Upper lobe of left lung (tissue), 6 donors: ENCODE data around the gene HSPA8. TPM values are rescaled to one million over a fixed set of nuclear protein-coding genes. Genes with fewer than 3 reads are reported as not detected.
A peak's percentile ranks its signal among the peaks of the same experiment; 100 is the strongest.

Source experiments
- ATAC-seq, 2 donors: fragments of 200-7000 bp; cut with Tn5 transposase; one replicate each; pipeline ENCODE4 v1.9.1; 2022; ENCODE audit warnings: mild to moderate bottlenecking in 2 of 2, moderate library complexity in 2 of 2; ENCODE audit not compliant: low FRiP score in 2 of 2
- DNase-seq, 2 donors: peaks; one replicate each; pipeline ENCODE4 v3.0.0-alpha.2; 2019 to 2020
- H3K27ac ChIP-seq, 4 donors: fragments of 200-600 bp; sonication (generic); one replicate each; pipeline ENCODE4 v1.5.1; 2016 to 2019
- H3K27me3 ChIP-seq, 4 donors: fragments of 200-600 bp; sonication (generic); one replicate each; pipeline ENCODE4 v1.5.1; 2017 to 2019
- H3K36me3 ChIP-seq, 4 donors: fragments of 200-600 bp; sonication (generic); one replicate each; pipeline ENCODE4 v1.5.1; 2016 to 2019
- H3K4me1 ChIP-seq, 4 donors: fragments of 200-600 bp; sonication (generic); one replicate each; pipeline ENCODE4 v1.5.1; 2018 to 2019
- H3K4me3 ChIP-seq, 4 donors: fragments of 200-600 bp; sonication (generic); one replicate each; pipeline ENCODE4 v1.5.1; 2017 to 2019; ENCODE audit warnings: mild to moderate bottlenecking in 2 of 4, moderate library complexity in 1 of 4
- H3K9me3 ChIP-seq, 4 donors: fragments of 200-600 bp; sonication (generic); one replicate each; pipeline ENCODE4 v1.5.1; 2018 to 2019
- EP300 ChIP-seq, 4 donors: sonication (generic); formaldehyde crosslinking; IDR thresholded peaks; one replicate each; pipeline ENCODE4 v1.5.1; 2017; ENCODE audit warnings: antibody characterized with exemption in 4 of 4, control low read depth in 2 of 4
- POLR2A ChIP-seq, 4 donors: fragments of 450-650 bp; IDR thresholded peaks; one replicate each; pipeline ENCODE4 v1.5.1; 2016 to 2017; ENCODE audit warnings: antibody characterized with exemption in 4 of 4, mild to moderate bottlenecking in 2 of 4
- POLR2AphosphoS5 ChIP-seq, 2 donors: sonication (generic); formaldehyde crosslinking; IDR thresholded peaks; one replicate each; pipeline ENCODE4 v1.5.1; 2017; ENCODE audit warnings: antibody characterized with exemption in 2 of 2
- WGBS, 2 donors: methylation state at CpG; one replicate each; pipeline ENCODE4 v1.1.5; 2017 to 2018; 5-methylcytosine and 5-hydroxymethylcytosine counted together
- total RNA-seq, 6 donors: library from RNA; depleted of rRNA in 4 of 6; stranded (reverse); fragments of >200 nt in 4 of 6; gene quantifications; one replicate each; pipeline versions ENCODE4 v1.1.0 to v1.2.1, GENCODE V29; 2016 to 2021
- TF ChIP-seq, protein P1 (sequence below), 6 experiments: fragments of 450-650 bp in 4 of 6; fragments of 200-600 bp in 2 of 6; sonication (generic) in 2 of 6; IDR thresholded peaks; one replicate each; pipeline ENCODE4 v1.5.1; 2016 to 2019; ENCODE audit warnings: antibody characterized with exemption in 6 of 6
- donor health status: DM: no; HTN: no; CAD: no; lungs with moderate emphysema.
- donor health status: DM: no; HTN: yes; CAD: no; lungs with severe emphysema.

HSPA8 gene
- total RNA-seq: 100 to 1,000 TPM; 261 to 942 (median 659) TPM

- H3K9me3 ChIP-seq: no peaks in the 10 kb centered on the region
- peaks cover 56 to 65% (median 59%) of the 10 kb centered on the region in 4 donors for H3K4me1 ChIP-seq
- H3K4me3 ChIP-seq: peak within 1 kb of the TSS; percentile 86 to 93 (median 89)
- peak; percentile 71 to 99 for TF ChIP-seq POLR2AphosphoS5 (IDR thresholded peaks at IDR 0.05)
- TF ChIP-seq, protein P1, sequence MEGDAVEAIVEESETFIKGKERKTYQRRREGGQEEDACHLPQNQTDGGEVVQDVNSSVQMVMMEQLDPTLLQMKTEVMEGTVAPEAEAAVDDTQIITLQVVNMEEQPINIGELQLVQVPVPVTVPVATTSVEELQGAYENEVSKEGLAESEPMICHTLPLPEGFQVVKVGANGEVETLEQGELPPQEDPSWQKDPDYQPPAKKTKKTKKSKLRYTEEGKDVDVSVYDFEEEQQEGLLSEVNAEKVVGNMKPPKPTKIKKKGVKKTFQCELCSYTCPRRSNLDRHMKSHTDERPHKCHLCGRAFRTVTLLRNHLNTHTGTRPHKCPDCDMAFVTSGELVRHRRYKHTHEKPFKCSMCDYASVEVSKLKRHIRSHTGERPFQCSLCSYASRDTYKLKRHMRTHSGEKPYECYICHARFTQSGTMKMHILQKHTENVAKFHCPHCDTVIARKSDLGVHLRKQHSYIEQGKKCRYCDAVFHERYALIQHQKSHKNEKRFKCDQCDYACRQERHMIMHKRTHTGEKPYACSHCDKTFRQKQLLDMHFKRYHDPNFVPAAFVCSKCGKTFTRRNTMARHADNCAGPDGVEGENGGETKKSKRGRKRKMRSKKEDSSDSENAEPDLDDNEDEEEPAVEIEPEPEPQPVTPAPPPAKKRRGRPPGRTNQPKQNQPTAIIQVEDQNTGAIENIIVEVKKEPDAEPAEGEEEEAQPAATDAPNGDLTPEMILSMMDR (IDR thresholded peaks at IDR 0.05): no peak
- peak in 3 of 4 donors; percentile 95 to 98 (median 98) for TF ChIP-seq POLR2A (IDR thresholded peaks at IDR 0.05)
- TF ChIP-seq EP300 (IDR thresholded peaks at IDR 0.05): no peak
- H3K36me3 ChIP-seq: peaks cover 34 to 46% (median 41%) of the 10 kb centered on the region in 4 donors
- H3K27ac ChIP-seq: peak within 1 kb of the TSS; percentile 100
- WGBS, 2 donors: 0 to 1% methylated on average over 14 to 42 of the region's 45 CpGs
- ATAC-seq: peak; percentile 44 to 46
- peak; percentile 88 to 90 for DNase-seq
- no peaks in the 10 kb centered on the region for H3K27me3 ChIP-seq
These were observed at the start of gene HSPA8 for GRCh38 chr11:123061403-123062157. Gene HSPA8, minus strand, starts transcription at chr11:123062136. Its CDS starts 812 bp downstream, at chr11:123061324.

DNA sequence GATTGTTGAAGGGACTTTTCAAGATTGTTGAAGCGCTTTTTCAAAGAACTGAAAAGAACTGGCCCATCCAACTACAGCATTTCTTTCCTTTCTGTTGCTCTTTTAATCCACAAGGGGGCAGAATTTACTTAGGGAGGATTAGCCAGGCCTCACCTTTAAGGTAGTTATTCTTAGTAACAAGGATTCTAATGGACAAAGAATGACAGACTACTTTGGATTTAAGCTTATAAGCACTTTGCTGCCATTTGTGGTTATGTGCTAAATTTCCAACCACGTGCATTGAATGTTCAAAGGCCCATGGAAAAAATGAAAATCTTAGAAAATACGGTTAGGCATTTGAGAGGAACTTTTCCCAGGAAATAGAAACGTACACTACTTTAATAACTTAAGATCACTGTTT is 49.5 kb upstream of the HSPA8 start:
- no peaks in the 10 kb centered on the region for H3K36me3 ChIP-seq
- H3K9me3 ChIP-seq: no peaks in the 10 kb centered on the region
- H3K27me3 ChIP-seq: no peaks in the 10 kb centered on the region
- peaks cover 0 to 4% (median 0%) of the 10 kb centered on the region in 4 donors for H3K4me1 ChIP-seq
- no peak overlapping the region for H3K27ac ChIP-seq
- ATAC-seq: peak in 1 of 2 donors; percentile 80
- 60 to 68% methylated on average over 4 of the region's 4 CpGs for WGBS, 2 donors
- TF ChIP-seq, protein P1 (IDR thresholded peaks at IDR 0.05): peak; percentile 57 to 80 (median 70)
- TF ChIP-seq POLR2A (IDR thresholded peaks at IDR 0.05): no peak
- DNase-seq: no peak
- no peak overlapping the region for H3K4me3 ChIP-seq

- 68 to 73% methylated on average over 8 of the region's 8 CpGs for WGBS, 2 donors
- no peaks in the 10 kb centered on the region for H3K36me3 ChIP-seq
- ATAC-seq (no peak), DNase-seq (no peak)
- H3K4me1 ChIP-seq: peaks cover 0 to 4% (median 0%) of the 10 kb centered on the region in 4 donors
- TF ChIP-seq EP300 (IDR thresholded peaks at IDR 0.05): no peak
- TF ChIP-seq POLR2AphosphoS5 (IDR thresholded peaks at IDR 0.05): no peak
- TF ChIP-seq, protein P1 (IDR thresholded peaks at IDR 0.05): no peak
- TF ChIP-seq POLR2A (IDR thresholded peaks at IDR 0.05): no peak
- no peaks in the 10 kb centered on the region for H3K9me3 ChIP-seq
- H3K27ac ChIP-seq: no peak overlapping the region
- H3K4me3 ChIP-seq: no peak overlapping the region
- no peaks in the 10 kb centered on the region for H3K27me3 ChIP-seq
These were observed 48.5 kb upstream of the HSPA8 start for GRCh38 chr11:123110397-123110796.

DNA sequence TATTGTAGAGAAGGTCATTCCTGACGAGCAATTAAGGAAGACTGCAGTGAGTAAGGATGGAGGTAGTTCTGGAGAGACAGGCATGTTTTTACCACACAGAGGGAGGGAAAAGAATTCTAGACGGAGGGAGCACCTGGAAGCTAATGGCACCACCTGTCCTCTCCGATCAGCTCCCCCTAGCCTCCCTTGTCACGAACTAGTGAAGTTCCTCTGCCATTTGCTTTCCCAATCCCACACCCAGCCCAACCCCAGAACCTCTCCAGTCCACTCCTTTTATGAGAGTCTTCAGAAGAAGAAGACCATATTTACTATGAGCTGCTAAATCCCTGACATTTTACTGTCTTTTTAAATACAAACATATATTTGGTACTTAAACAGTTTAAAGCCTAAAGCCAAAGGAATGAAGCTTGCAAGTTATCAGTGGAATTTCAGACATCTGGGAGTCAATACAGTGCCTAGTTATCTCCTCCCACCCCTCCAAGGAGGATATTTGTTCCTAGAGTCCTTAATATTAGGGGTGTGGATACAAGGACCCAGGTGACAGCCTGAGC is 46.1 kb upstream of the HSPA8 start:
- Histone ChIP-seq H3K4me1 (peaks cover 0 to 10% (median 7%) of the 10 kb centered on the region in 4 donors), H3K36me3 (no peaks in the 10 kb centered on the region), H3K27ac (no peak overlapping the region), H3K27me3 (no peaks in the 10 kb centered on the region), H3K4me3 (no peak overlapping the region), H3K9me3 (no peaks in the 10 kb centered on the region)
- ATAC-seq (no peak), DNase-seq (no peak)
- TF ChIP-seq POLR2AphosphoS5 (IDR thresholded peaks at IDR 0.05): no peak
- WGBS, 2 donors: 73 to 82% methylated on average over 4 of the region's 4 CpGs

DNA sequence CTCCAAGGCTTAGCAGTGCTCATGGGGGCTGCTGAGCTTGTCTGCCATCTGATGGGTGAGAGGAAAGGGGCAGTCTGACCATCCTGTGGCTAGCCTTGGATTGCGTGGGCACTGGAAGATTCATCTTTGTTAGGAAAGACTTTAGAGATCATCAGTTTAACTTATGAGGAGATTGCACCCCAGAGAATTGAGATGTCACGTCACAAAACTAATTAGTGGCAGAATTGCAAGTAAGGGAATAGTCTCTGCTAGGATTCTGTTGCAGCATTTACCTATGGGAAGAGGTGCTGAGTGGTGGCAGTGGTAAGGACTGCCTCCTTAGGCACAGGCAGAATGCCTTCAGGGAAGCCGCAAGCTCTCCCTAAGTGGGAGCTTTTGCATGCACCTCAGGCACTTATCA is 42.8 kb upstream of the HSPA8 start:
- no peaks in the 10 kb centered on the region for H3K36me3 ChIP-seq
- 94% methylated on average over 3 of the region's 3 CpGs for WGBS, 2 donors
- TF ChIP-seq, protein P1 (IDR thresholded peaks at IDR 0.05): no peak
- TF ChIP-seq POLR2A (IDR thresholded peaks at IDR 0.05): no peak
- DNase-seq (no peak), ATAC-seq (no peak)
- peaks cover 5 to 16% (median 11%) of the 10 kb centered on the region in 4 donors for H3K4me1 ChIP-seq
- H3K9me3 ChIP-seq: no peaks in the 10 kb centered on the region
- H3K4me3 ChIP-seq: no peak overlapping the region
- no peak overlapping the region for H3K27ac ChIP-seq
- H3K27me3 ChIP-seq: no peaks in the 10 kb centered on the region
